Kidney tubule cell (primary cell): Measurements from ENCODE around the gene CCNF.

Source experiments
- DNase-seq: peaks from one replicate; pipeline ENCODE4 v3.0.0-alpha.2; 2018; ENCODE audit warnings: low spot score

CCNF gene

DNA sequence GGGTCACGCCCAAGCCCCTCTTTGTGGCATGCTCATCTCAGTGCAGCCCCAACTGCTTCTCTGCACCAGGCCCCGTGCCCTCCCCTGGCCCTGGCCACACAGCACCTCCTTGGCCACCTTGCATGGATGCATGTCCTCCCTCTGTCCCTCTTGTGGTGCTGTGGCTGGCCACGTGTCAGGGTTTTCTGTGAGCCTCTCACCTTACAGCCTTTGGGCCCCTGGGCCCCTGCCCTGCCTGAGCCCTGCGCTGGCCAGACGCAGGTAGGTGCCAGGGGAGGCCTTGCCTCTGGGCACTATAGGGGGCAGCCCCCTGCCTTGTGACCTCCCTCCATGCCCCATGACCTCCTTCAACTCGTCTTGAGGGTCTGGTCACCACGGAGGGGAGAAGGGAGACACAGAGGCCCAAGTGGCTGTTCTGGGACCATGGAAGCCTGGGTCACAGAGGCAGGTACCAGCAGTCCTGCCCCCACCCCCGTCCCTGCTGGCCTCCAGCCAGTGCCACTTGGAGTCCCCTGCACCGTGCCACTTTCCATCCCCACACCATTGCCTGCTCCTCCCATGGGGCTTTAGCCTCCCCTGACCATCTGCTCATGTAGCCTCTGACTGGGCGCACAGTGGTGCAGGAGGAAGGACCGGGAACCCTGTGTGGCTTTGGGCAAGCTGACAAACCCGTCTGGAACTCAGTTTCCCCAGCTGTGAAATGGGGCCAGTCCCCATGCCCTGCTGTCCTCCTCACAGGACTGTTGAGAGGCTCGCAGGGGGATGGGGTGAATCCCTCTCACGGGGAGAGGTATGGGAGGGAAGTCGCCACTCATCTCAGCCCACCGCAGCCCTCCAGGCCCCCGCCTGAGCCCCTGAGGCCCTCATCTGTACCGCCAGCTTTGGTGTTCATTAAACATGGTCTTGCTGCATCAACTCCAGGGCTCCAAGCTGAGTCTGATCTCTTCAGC is 73.0 kb downstream of the CCNF start:
- DNase-seq, result no peak

DNA sequence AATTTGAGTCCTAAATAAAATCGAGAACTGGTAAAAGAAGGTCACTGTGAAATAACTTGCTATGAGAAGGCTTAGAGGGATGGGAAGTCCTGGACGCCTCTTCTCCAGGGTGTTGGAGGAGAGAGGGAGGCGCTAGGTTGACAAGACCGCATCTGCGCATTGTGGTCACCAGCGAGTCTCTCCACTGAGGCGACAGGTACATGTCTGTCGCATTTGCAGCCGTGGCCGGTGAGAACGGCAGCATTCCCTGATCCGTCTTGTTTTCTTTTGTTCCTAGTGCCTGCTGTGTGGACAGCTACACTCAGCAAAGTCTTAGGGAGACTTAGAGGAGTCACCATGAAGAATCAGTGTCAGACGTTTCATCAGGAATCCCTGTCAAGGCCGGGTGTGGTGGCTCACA is 76.4 kb downstream of the CCNF start:
- DNase-seq, result no peak

DNA sequence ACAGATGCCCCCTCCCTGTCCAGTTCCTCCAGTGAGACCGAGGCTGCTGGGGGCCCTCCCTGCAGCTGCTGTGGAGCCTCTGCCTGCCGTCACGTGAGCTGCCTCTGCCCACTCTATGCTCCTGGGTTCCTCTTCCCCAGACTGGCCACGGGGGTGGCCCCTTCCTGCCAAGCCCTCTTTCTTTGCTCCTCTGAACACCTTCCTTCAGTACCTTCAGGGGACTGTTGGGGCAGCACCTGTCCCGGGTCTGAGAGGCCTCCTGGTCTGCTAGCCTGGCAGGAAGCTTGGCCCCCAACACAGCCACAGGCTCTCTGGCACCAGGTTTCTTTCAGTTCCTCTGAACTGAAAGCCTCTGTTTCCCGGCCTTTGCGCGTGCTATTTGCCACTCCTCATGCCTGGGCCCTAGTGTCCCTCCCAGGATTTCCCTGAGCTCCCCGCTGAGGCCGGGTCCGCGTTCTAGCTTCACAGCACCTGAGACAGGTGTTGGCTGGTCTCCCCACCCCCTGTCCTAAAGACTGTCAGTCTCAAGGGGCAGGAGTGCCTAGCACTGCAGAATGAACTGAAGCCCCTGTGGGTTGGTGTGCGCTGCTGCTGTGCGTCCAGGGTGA is 77.9 kb downstream of the CCNF start:
- DNase-seq, result no peak

DNA sequence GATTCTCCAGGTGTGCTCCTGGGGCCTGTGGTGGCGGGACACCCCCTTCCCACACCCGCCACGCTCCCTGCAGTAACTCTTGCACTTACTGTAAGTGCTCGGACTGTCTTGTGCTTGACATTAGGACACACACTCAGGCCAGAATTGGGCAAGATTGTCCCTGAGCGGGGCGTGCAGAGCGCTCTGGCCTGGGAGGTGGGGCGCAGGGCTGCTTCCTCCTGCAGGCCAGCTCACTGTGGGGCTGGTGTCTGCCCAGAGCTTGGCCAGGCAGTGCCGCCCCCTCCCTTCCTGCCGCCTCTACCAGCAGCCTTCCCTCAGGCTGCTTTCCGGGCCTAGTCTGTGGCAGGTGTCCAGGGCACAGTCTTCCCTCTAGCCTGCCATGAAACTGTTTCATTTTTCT is 78.4 kb downstream of the CCNF start:
- no peak for DNase-seq
